SIG-M5 treated with dmso at 0.1 percent for 504 hours (cell line): Measurements from ENCODE around the gene VAPA.
A peak's percentile ranks its signal among the peaks of the same experiment; 100 is the strongest.
"Not testable (repeated sequence)": the region's sequence is repeated elsewhere in the genome, so short reads cannot be mapped to it uniquely, and the experiment has no call there.

Experiments
- DNase-seq: peaks from one replicate; lab custom pipeline; 2025; ENCODE audit not compliant: unreplicated experiment; lab: John Stamatoyannopoulos, UW

Gene VAPA

DNA sequence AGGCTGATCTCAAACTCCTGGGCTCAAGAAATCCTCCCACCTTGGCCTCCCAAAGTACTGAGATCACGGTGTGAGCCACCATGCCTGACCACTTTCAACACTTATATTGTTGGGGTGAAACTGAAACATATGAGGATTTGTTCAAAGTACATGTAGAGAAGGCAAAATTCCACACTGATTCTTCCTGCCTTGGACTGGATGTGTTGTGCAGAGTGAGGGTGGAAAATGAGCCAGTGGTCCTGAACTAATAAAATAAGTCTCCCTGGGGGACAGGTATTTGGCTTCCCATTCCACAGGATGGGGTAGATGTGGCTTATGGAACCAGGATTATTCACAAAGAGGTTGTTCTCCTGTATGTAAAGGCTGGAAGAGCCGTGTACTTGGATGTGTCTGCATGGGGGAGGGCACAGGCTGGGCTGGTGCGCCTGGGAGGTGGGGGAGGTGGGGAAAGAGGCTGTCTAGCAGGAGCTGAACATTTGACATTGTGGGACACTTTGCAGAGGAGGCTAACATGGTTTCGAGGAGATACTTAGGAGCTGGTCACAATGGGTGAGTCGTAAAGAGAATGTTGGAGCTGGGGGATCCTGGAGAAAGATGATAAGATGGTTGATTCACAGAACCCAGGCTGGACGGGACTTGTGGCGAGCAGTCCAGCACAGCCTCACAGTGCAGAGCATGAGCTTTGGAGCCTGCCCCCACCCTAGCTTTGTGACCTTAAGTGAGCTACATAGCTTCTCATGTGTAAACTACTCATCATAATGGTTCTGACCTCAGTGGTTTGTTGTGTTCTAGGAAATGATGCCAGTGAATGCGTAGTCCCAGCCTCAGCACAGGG, 28.4 kb upstream of the VAPA start, which contains the start of gene TXNDC2:
Gene TXNDC2, plus strand, starts transcription at position 804 of the 835 bp plus-strand sequence. CDS start 708 bp downstream, outside the sequence.
- DNase-seq, result no peak

DNA sequence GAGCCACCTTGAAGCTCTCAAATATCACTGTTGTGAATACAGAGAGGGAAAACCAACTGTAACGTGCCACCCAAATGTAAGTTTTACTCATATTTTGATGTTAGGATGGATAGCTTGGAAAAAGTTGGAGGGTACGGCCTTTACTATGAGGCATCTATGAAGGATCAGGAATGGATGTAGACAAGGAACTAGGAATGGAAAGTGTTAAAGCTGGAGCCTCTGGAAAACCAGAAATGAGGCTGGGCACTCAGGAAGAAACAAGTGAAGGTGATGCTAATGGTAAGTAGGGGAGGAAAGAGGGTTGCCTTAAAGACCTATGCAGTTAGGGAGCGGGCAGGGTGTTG, 27.8 kb upstream of the VAPA start:
- DNase-seq, result no peak

DNA sequence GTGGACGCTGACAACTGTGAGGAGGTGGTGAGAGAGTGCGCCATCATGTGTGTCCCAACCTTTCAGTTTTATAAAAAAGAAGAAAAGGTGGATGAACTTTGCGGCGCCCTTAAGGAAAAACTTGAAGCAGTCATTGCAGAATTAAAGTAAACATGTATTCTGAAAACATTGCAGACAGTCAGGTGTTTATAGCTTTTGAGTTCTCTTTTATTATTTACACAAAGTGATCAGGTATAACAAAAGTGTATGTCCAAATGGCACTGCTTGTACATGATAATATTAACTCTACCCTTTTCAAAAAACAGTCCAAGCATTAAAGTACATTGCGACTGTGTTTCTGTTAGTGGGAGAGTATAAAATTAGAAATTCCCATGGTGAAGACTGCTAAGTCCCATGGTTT, 25.8 kb upstream of the VAPA start:
- no peak for DNase-seq

DNA sequence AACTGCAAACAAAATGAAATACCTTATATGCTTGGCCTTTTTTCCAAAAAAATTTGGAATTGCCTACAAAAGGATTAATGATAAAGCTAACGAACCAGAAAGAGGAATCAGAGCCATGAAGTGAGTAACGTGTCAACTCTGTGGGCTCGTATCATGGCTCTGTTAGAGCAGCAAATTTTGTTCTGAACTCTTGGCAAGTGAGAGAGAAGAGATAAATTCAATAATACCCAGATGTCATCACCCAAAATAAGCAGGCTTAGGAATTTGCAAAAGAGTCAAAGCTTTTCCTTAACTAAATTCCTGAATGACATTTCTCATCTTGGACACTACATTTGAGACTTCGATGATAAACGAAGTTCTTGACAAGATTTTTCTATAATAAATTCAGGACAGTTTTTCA, 23.6 kb upstream of the VAPA start:
- no peak for DNase-seq

DNA sequence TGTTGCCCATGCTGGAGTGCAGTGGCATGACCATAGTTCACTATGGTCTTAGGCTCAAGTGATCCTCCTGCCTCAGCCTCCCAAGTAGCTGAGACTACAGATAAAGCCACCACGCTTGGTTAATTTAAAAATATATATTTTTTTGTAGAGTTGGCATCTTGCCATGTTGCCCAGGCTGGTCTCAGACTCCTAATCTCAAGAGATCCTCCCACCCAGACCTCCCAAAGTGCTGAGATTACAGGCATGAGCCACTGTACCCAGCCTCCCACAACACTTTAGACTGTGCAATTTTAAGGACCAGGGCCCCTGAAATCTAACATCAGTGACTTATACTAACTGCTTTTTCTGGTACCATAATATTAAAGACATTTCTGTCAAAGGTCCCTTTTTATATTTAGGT, 22.9 kb upstream of the VAPA start:
- DNase-seq, result no peak

DNA sequence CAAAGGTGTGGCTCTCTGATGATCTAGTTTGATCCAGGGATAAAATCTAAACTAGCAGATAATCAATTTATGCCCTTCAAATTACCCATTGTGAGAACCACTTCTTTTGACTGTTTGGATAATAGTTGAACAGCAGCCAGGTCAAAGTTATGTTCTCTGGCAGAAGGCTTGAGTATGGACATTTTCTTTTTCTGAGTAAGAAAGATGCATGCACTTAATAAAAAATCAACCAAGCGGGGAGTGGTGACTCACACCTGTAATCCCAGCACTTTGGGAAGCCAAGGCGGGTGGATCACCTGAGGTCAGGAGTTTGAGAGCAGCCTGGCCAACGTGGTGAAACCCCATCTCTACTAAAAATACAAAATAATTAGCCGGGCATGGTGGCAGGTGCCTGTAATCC, 22.3 kb upstream of the VAPA start:
- DNase-seq, result not testable (repeated sequence)

DNA sequence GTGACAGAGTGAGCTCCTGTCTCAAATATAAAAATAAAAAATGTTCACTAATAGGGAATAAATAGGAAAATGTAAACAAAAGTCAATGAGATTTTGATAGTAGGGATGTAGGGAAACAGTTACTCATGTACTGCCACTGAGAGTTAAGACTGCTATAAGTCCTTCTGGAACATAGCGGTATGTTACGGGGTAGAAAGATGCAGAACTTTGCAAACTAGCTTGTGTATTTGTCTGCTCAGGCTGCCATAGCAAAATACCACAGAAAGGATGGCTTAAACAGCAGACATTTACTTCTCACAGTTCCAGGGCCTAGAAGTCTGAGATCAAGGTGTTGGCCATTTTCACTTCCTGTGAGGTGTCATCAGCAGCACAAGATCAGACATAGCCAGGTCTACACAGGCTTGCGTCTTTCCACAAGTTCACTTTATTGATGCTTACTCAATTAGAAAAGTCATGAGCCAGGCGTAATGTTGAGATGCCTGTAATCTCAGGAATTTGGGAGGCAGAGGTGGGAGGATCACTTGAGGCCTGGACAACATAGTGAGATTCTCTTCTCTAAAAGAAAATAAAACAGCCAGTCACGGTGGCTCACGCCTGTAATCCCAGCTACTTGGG, 19.3 kb upstream of the VAPA start:
- no peak for DNase-seq

DNA sequence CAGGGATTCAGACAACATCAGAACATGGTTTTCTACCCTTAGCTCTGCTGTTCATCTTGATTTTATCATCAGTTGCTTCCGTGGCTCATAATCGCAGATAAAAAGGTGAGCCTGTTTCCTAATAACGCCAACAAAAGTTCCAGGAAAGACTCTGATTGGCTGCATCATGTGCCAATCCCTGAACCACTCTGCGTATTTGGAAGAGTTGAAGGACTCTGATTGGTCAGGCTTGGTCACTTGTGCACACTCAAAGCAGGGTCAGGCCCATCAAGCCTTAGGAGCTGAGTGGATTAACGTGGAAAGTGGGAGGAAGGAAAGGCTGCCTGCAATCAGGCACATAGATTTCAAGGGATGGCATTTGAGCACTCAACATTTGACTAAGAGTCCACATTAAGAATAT, 16.7 kb upstream of the VAPA start:
- no peak for DNase-seq

DNA sequence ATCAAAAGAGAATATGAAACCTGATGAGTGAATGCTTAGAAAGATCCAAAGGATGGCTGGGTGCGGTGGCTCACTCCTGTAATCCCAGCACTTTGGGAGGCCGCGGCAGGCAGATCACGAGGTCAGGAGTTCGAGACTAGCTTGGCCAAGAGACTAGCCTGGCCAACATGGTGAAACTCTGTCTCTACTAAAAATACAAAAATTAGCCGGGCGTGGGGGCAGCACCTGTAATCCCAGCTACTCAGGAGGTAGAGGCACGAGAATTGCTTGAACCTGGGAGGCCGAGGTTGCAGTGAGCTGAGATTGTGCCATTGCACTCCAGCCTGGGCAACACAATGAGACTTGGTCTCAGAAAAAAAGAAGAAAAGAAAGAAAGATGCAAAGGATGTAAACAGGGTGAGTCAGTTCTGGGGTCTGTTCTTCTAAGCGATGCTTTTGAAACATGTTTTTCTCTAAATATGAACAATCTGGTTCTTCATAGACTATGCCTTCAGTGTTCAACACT, 16.0 kb upstream of the VAPA start:
- DNase-seq, result not testable (repeated sequence)

DNA sequence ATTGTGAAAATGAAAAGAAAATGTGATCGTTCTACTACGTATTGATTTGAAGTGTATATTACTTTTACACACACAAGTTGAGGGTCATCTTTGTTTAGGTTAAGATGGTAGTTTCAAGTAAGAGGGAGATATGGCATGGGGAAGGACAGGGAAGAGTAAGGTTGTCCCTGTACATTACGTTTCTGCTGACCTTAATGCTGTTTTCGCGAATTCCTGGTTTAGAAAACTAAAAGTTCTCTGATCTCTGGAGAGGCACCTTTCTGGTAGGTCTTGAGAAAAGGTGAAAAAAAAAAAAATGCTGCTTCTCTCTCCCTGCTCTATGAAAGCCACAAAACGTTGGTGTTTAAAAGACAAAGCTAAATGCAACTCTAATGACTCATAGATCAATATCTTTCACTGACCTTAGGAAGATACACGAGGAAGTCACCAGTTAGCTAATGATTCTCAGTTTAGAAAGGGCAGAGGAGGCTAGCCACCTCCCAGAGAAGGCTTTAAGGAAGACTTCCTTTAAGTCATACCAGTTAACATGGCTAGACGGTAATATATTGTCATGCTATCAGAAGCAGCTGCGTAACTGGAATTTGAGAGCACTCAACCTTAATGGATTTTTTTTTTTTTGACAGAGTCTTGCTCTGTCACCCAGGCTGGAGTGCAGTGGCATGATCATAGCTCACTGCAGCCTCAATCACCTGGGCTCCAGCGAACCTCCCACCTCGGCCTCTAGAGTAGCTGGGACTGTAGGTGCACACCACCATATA, 14.8 kb upstream of the VAPA start:
- DNase-seq, result peak; percentile 86

DNA sequence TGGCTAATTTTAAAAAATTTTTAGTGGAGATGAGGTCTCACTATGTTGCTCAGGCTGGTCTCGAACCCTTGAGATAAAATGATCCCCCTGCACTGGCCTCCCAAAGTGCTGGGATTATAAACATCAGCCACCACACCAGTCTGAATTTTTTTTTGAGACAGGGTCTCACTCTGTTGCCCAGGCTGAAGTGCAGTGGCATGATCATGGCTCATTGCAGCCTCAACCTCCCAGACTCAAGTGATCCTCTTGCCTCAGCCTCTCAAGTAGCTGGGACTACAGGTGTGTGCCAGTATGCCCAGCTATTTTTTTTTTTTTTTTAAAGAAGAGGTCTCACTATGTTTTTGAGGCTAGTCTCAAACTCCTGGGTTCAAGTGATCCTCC, 14.3 kb upstream of the VAPA start:
- DNase-seq, result not testable (repeated sequence)

DNA sequence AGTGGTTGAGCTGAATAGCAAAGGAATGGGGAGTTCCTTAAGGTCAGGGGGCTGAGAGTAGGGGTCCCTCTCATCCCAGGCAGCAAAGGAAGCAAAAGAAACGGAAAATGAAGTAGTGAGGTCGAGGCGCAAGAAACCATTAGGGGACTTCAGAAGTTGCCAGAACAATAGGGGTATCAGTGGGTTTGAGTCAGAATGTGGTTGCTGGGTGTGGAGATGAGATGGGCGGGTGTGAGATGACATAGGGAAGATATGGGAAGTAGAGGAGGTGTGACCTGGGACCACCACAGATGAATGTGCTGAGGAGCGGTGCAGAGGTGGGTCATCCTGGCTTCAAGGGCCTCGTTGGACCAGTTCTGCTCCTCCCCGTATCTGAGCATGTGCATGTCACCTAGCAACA, 13.1 kb upstream of the VAPA start:
- no peak for DNase-seq

DNA sequence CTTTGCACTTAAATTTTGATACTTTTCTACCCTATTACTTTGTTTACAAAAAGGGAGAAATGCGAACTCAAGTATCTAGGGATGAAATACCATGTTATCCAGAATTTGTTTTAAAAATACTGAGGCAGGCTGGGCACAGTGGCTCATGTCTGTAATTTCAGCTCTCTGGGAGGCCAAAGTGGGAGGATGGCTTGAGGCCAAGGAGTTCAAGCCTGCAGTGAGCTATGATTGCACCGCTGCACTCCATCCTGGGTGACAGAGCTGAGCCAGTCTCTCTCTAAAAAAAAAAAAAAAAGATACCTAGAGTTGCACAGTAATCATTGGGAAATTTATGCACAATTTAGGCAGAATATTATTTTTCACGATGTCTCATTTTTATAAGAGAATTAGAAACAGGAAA, 12.4 kb upstream of the VAPA start:
- DNase-seq, result no peak

DNA sequence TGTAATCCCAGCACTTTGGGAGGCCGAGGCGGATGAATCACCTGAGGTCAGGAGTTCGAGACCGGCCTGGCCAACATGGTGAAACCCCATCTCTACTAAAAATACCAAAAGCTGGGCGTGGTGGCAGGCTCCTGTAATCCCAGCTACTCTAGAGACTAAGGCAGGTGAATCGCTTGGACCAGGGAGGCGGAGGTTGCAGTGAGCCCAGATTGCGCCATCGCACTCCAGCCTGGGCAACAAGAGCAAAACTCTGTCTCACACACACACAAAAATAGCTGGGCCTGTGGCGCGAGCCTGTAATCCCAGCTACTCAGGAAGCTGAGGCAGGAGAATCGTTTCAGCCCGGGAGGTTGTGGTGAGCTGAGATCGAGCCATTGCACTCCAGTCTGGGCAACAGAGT, 11.6 kb upstream of the VAPA start:
- peak; percentile 41 for DNase-seq

DNA sequence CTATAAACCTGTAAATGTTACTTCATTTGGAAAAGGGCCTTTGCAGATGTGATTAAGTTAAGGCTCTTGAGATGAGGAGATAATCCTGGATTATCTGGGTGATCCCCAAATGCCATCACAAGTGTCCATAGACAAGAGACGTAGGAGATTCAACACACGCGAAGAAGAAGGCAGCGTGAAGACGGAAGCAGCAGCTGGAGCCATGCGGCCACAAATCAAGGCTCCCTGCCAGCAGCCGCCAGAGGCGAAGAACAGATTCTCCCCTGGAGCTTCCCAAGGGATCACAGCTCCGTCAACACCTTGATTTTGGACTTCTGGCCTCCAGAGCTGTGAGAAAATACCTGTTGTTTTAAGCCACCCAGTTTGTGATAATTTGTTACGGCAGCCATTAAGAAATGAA, 11.0 kb upstream of the VAPA start:
- DNase-seq, result no peak

DNA sequence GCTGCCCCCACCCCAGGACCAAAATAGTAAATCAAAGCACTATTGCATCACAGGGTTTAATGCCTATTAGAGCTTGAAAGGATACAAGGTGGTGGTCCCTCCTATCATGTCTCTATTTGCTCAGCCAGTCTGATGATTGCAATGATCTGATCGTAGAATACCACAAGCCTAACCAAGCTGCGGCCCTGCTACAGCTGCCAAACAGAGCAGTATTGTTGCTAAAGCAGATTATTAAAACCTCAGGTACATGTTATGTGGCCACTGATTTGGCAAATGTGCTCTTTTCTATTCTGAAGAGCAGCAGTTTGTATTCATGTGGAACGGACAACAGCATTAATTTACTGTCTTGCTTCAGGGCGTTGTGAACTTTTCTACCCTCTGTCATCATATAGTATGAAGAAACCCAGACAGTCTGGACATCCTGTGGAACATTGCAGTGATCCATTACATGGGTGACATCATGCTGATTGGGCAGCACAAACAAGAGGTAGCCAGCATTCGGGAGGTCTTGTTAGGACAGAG, 8.4 kb upstream of the VAPA start:
- DNase-seq, result peak; percentile 23

DNA sequence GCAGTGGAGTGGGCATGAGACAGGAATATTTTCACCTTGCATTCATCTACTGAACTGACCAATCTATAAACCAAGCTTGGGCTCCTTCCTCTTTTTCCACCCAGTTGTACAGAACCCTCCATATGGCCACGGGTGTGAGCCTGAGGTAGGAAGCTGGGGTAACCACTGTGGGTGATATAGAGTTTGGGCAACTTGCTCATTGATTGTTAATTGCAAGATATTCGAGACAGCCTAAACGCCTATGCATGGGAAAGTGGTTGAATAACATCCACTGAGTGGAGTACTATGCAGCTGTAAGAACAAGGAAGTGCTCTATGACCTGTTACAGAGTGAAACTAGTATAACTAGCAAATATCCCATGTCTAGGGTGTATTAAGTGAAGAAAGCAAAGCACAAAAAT, 7.3 kb upstream of the VAPA start:
- DNase-seq, result peak; percentile 82

DNA sequence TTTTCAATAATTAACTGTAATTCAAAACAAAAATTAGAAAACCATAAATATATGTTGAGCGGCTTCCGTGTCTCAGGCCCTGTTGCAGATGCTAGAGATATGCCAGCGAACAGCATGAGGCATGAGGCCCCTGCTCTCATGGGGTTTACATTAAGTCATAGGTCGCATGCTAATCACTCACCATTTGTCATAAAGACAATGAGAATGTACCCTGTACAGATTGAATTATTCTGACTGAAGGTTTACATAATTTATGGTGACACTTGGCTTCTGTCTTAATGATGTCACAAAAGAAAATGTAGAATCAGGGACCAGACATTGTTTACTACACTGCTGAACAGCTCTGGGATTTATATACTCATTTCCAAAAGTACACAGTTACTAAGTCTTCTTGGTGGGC, 5.9 kb upstream of the VAPA start:
- DNase-seq, result no peak

DNA sequence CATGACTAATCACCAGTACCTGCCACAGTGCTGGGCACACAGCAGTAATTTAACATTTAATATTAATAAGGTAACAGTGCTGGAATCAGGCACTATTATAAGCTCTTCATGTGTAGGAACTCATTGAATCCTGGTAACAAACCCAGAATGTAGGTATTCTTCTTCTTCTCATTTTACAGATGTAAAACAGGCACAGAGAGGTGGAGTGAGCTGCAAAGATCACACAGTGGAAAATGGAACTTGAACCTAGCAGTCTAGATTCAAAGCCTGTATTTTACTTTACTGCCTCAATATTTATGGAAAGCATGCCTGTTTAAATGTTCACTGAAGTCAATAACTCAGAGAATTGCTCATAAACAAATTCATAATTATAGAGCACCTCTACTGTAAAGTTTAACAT, 3.7 kb upstream of the VAPA start:
- no peak for DNase-seq

DNA sequence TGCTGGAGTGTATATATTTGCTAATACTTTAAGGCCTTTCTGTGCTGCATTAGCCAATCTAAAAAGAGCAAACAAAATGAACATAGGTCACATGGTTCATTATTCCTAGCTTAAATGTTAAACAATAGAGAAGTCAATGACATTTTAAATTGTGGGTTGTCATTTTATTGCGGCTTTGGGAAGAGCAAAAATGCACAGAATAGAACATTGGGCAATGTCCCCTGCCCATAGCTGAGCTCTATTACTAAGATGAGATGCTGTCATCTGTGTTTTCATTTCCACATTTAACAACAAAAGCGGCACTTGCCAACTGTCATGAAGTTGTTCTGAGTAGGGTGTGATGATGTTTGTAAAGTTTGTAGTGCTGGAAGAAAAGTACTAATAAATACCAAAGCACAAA, 3.2 kb upstream of the VAPA start:
- DNase-seq, result peak; percentile 87

DNA sequence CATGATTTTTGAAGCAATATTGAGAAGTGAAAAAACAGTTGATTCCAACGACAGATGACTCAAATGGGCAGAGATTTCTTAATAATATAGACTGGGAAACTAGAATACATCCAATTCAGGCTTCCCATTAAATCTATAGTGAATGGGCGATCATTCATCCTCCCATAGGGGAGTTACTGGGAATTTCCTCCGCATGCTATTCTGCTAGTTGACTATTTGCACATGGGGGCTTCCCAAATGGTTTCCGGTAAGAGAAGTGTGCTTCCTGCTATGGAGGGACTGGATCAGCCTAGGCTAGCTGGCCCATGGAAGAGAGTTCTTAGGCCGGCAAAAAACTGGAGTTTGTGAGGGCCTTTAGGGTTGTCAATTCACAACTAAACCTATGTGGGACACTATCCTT, 2.6 kb upstream of the VAPA start:
- no peak for DNase-seq

DNA sequence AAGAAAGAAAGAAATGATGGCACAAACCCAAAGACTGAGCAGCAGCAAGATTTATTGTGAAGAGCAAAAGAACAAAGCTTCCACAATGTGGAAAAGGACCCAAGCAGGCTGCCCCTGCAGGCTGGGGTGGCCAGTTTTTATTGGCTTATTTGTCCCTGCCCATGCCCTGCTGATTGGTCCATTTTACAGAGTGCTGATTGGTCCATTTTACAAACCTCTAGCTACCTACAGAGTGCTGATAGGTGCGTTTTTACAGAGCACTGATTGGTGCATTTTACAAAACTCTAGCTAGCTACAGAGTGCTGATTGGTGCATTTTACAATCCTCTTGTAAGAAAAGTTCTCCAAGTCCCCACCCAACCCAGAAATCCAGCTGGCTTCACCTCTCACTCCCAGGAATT, 1.5 kb upstream of the VAPA start:
- not testable (repeated sequence) for DNase-seq
